ENCODE data around the gene DOCK1.

DOCK1 gene

GRCh38 chr10:127313996-127314700 lies 408.9 kb downstream of the DOCK1 start:
- no peak for DNase-seq (ENCODE audit: low read depth, low spot score)

- no peak for DNase-seq (ENCODE audit: low read depth, low spot score)
These were observed 409.6 kb downstream of the DOCK1 start for GRCh38 chr10:127314797-127315196.

- no peak for DNase-seq (ENCODE audit: low read depth, low spot score)
These were observed 410.7 kb downstream of the DOCK1 start for GRCh38 chr10:127315888-127316287.

- DNase-seq (ENCODE audit: low read depth, low spot score), result no peak
These were observed 413.2 kb downstream of the DOCK1 start for GRCh38 chr10:127318396-127318795.

- no peak for DNase-seq (ENCODE audit: low read depth, low spot score)
These were observed 414.0 kb downstream of the DOCK1 start for GRCh38 chr10:127319271-127319670.

- no peak for DNase-seq (ENCODE audit: low read depth, low spot score)
These were observed 414.5 kb downstream of the DOCK1 start for GRCh38 chr10:127319691-127320090.

- DNase-seq (ENCODE audit: low read depth, low spot score), result no peak
These were observed 414.9 kb downstream of the DOCK1 start for GRCh38 chr10:127320176-127320575.

- DNase-seq (ENCODE audit: low read depth, low spot score), result no peak
These were observed 417.1 kb downstream of the DOCK1 start for GRCh38 chr10:127322286-127322685.

- DNase-seq (ENCODE audit: low read depth, low spot score), result no peak
These were observed 420.3 kb downstream of the DOCK1 start for GRCh38 chr10:127325506-127325905.

- DNase-seq (ENCODE audit: low read depth, low spot score), result no peak
These were observed 421.7 kb downstream of the DOCK1 start for GRCh38 chr10:127326883-127327282.

GRCh38 chr10:127331696-127332095 lies 426.5 kb downstream of the DOCK1 start:
- no peak for DNase-seq (ENCODE audit: low read depth, low spot score)

GRCh38 chr10:127332631-127333030 lies 427.4 kb downstream of the DOCK1 start:
- no peak for DNase-seq (ENCODE audit: low read depth, low spot score)

- DNase-seq (ENCODE audit: low read depth, low spot score), result no peak
These were observed 432.6 kb downstream of the DOCK1 start for GRCh38 chr10:127337801-127338200.

- no peak for DNase-seq (ENCODE audit: low read depth, low spot score)
These were observed 433.3 kb downstream of the DOCK1 start for GRCh38 chr10:127338399-127339110.

- DNase-seq (ENCODE audit: low read depth, low spot score), result no peak
These were observed 438.6 kb downstream of the DOCK1 start for GRCh38 chr10:127343821-127344220.

- no peak for DNase-seq (ENCODE audit: low read depth, low spot score)
These were observed 439.1 kb downstream of the DOCK1 start for GRCh38 chr10:127344346-127344745.

GRCh38 chr10:127345231-127345965 lies 440.2 kb downstream of the DOCK1 start:
- DNase-seq (ENCODE audit: low read depth, low spot score), result no peak

- no peak for DNase-seq (ENCODE audit: low read depth, low spot score)
These were observed 441.4 kb downstream of the DOCK1 start for GRCh38 chr10:127346604-127347003.

- DNase-seq (ENCODE audit: low read depth, low spot score), result no peak
These were observed 442.2 kb downstream of the DOCK1 start for GRCh38 chr10:127347202-127347959.

GRCh38 chr10:127349737-127350136 lies 444.5 kb downstream of the DOCK1 start:
- DNase-seq (ENCODE audit: low read depth, low spot score), result no peak

GRCh38 chr10:127351542-127351941 lies 446.3 kb downstream of the DOCK1 start:
- DNase-seq (ENCODE audit: low read depth, low spot score), result no peak

GRCh38 chr10:127353544-127353943 lies 448.3 kb downstream of the DOCK1 start:
- DNase-seq (ENCODE audit: low read depth, low spot score), result no peak
